BE2C (cell line): ENCODE results near the gene OLIG2.

ENCODE experiments used
- DNase-seq: peaks from one replicate; pipeline ENCODE4 v3.0.0-alpha.2; 2020
- H3K27me3 ChIP-seq: fragments of 250-450 bp; sonication (Bioruptor Pico); 2 replicates; pipeline ENCODE4 v1.5.1; 2020; ENCODE audit warnings: mild to moderate bottlenecking
- H3K36me3 ChIP-seq: fragments of 250-450 bp; sonication (Bioruptor Pico); 2 replicates; pipeline ENCODE4 v1.5.1; 2020; ENCODE audit warnings: mild to moderate bottlenecking
- H3K4me1 ChIP-seq: fragments of 250-450 bp; sonication (Bioruptor Pico); 2 replicates; pipeline ENCODE4 v1.5.1; 2020
- H3K4me3 ChIP-seq: 2 replicates; pipeline ENCODE4 v1.5.1; 2011; ENCODE audit warnings: low read depth, low read length
- H3K9me3 ChIP-seq: fragments of 250-450 bp; sonication (Bioruptor Pico); 2 replicates; pipeline ENCODE4 v1.5.1; 2020
- CTCF ChIP-seq: IDR thresholded peaks from 2 replicates; pipeline ENCODE4 v1.5.1; 2012; ENCODE audit warnings: mild to moderate bottlenecking, low read depth, low read length

OLIG2 gene

DNA sequence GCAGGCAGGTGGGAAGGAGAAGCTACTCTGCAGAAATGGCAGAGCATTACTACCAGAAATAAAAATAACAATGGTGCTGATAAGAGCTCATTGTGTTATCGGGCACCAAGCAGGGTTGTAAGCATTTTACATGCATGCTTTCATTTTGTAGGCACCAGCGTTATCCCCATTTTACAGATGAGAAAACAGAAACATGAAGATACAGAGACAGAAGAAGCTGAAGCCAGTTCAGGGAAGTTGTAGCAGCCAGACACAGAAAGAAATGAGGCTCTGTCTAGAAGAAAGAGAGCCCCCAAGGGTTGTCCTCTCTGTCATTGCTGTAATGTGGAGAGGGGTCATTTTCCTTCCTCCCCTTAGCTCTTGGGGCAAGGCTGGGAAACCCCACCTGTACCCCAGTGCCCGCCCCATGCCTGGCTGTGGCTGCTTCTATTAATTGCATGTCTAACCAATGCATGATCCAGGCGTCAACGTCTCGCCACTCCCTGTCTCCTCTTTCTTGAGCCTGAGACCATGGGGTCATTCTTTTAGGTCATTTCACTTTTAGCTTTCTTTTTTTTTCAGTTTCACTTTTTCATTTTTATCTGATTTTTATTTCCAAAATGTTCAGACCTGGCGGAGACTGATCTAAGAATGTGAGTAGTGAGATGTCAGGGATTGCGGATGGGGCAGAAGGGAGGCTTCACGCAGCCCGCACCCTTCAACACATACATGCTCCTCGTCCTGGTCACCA lies 51.0 kb downstream of the OLIG2 start:
- DNase-seq = no peak
- Histone ChIP-seq H3K4me3 (no peak overlapping the region), H3K27me3 (peaks cover 62% of the 10 kb centered on the region), H3K36me3 (no peaks in the 10 kb centered on the region), H3K9me3 (no peaks in the 10 kb centered on the region), H3K4me1 (no peaks in the 10 kb centered on the region)
- no peak for TF ChIP-seq CTCF
